NCI-H2081 treated with DMSO at 0.1 percent for 48 hours (cell line): Measurements from ENCODE around the gene VNN1.

Source experiments
- DNase-seq: peaks from one replicate; lab custom pipeline; 2025; lab: John Stamatoyannopoulos, UW

VNN1 gene

GRCh38 chr6:132713352-132714134, at the start of gene VNN1:
Gene VNN1 (minus strand): TSS chr6:132714055. CDS start chr6:132714035, 20 bp downstream.
- no peak for DNase-seq

GRCh38 chr6:132763269-132763668, 49.4 kb upstream of the VNN1 start:
- DNase-seq: no peak

- no peak for DNase-seq
Observed at GRCh38 chr6:132760256-132760655, 46.4 kb upstream of the VNN1 start.

GRCh38 chr6:132758689-132759088, 44.8 kb upstream of the VNN1 start:
- DNase-seq: no peak

GRCh38 chr6:132752255-132752654, 38.4 kb upstream of the VNN1 start:
- DNase-seq: no peak

GRCh38 chr6:132751828-132752227, 38.0 kb upstream of the VNN1 start:
- no peak for DNase-seq

GRCh38 chr6:132751306-132751705, 37.5 kb upstream of the VNN1 start:
- no peak for DNase-seq

GRCh38 chr6:132750455-132751248, 36.8 kb upstream of the VNN1 start:
- no peak for DNase-seq

GRCh38 chr6:132749111-132749510, 35.3 kb upstream of the VNN1 start:
- no peak for DNase-seq

GRCh38 chr6:132748446-132748845, 34.6 kb upstream of the VNN1 start:
- DNase-seq: no peak

GRCh38 chr6:132746048-132746447, 32.2 kb upstream of the VNN1 start:
- no peak for DNase-seq

- no peak for DNase-seq
Observed at GRCh38 chr6:132742495-132742894, 28.6 kb upstream of the VNN1 start.

- no peak for DNase-seq
Observed at GRCh38 chr6:132741281-132741680, 27.4 kb upstream of the VNN1 start.

GRCh38 chr6:132736239-132736638, 22.4 kb upstream of the VNN1 start:
- no peak for DNase-seq

- no peak for DNase-seq
Observed at GRCh38 chr6:132734694-132735236, 20.9 kb upstream of the VNN1 start.

GRCh38 chr6:132733814-132734213, 20.0 kb upstream of the VNN1 start:
- DNase-seq: no peak

GRCh38 chr6:132733283-132733682, 19.4 kb upstream of the VNN1 start:
- DNase-seq: no peak

GRCh38 chr6:132731086-132731485, 17.2 kb upstream of the VNN1 start:
- DNase-seq: no peak

GRCh38 chr6:132730560-132730959, 16.7 kb upstream of the VNN1 start:
- no peak for DNase-seq

- no peak for DNase-seq
Observed at GRCh38 chr6:132728616-132729015, 14.8 kb upstream of the VNN1 start.

- DNase-seq: no peak
Observed at GRCh38 chr6:132726608-132726975, 12.7 kb upstream of the VNN1 start.

- DNase-seq: no peak
Observed at GRCh38 chr6:132725947-132726607, 12.2 kb upstream of the VNN1 start.

GRCh38 chr6:132725471-132725870, 11.6 kb upstream of the VNN1 start:
- DNase-seq: no peak
